ENCODE data around the gene TM9SF1.

Gene TM9SF1

GRCh38 chr14:24160850-24161804 lies 34.1 kb downstream of the TM9SF1 start, which contains the start of gene IRF9:
Gene IRF9 (plus strand): TSS chr14:24161265. CDS start chr14:24162145, 880 bp downstream.
- H2AFZ ChIP-seq (ENCODE audit: low read depth, low read length): peak within 1 kb of the TSS; percentile 65
- H4K20me1 ChIP-seq (ENCODE audit: insufficient read depth, low read length): no peaks in the 10 kb centered on the region
- no peak for TF ChIP-seq EZH2 (IDR thresholded peaks at IDR 0.05; ENCODE audit: borderline replicate concordance, low read depth, low read length, severe bottlenecking)
- TF ChIP-seq, protein P1, sequence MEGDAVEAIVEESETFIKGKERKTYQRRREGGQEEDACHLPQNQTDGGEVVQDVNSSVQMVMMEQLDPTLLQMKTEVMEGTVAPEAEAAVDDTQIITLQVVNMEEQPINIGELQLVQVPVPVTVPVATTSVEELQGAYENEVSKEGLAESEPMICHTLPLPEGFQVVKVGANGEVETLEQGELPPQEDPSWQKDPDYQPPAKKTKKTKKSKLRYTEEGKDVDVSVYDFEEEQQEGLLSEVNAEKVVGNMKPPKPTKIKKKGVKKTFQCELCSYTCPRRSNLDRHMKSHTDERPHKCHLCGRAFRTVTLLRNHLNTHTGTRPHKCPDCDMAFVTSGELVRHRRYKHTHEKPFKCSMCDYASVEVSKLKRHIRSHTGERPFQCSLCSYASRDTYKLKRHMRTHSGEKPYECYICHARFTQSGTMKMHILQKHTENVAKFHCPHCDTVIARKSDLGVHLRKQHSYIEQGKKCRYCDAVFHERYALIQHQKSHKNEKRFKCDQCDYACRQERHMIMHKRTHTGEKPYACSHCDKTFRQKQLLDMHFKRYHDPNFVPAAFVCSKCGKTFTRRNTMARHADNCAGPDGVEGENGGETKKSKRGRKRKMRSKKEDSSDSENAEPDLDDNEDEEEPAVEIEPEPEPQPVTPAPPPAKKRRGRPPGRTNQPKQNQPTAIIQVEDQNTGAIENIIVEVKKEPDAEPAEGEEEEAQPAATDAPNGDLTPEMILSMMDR (IDR thresholded peaks at IDR 0.05; ENCODE audit: borderline replicate concordance, extremely low read depth, low read length, poor library complexity, severe bottlenecking): peak; percentile 100
- peak; percentile 98 for DNase-seq
- peaks cover 9% of the 10 kb centered on the region for H3K79me2 ChIP-seq (ENCODE audit: insufficient read depth, low read length)
- H3K9ac ChIP-seq (ENCODE audit: low read depth, low read length): peak within 1 kb of the TSS; percentile 61
- H3K4me2 ChIP-seq (ENCODE audit: insufficient read depth, low read length): peak within 1 kb of the TSS; percentile 79
- no peaks in the 10 kb centered on the region for H3K9me3 ChIP-seq (ENCODE audit: insufficient read depth, low read length, severe bottlenecking)
- ATAC-seq (ENCODE audit: insufficient read depth, low read depth): peak; percentile 91
- no peaks in the 10 kb centered on the region for H3K27me3 ChIP-seq (ENCODE audit: insufficient read depth, low read length, poor library complexity)
- peak within 1 kb of the TSS; percentile 78 for H3K27ac ChIP-seq (ENCODE audit: low read length)
- peaks cover 77% of the 10 kb centered on the region for H3K36me3 ChIP-seq (ENCODE audit: insufficient read depth, low read length)
- peak within 1 kb of the TSS; percentile 24 to 61; a peak in 3 of 4 replicates for H3K4me3 ChIP-seq (ENCODE audit: low read depth in 1 of 2, low read length in 2 of 2)
- H3K4me1 ChIP-seq (ENCODE audit: insufficient read depth, low read length): peaks cover 23% of the 10 kb centered on the region

- DNase-seq (no peak), ATAC-seq (ENCODE audit: insufficient read depth, low read depth) (no peak)
- TF ChIP-seq, protein P1 (IDR thresholded peaks at IDR 0.05; ENCODE audit: borderline replicate concordance, extremely low read depth, low read length, poor library complexity, severe bottlenecking): no peak
- TF ChIP-seq EZH2 (IDR thresholded peaks at IDR 0.05; ENCODE audit: borderline replicate concordance, low read depth, low read length, severe bottlenecking): no peak
- H3K79me2 ChIP-seq (ENCODE audit: insufficient read depth, low read length): peaks cover 9% of the 10 kb centered on the region
- peak overlapping the region; percentile 58 for H3K27ac ChIP-seq (ENCODE audit: low read length)
- H3K4me2 ChIP-seq (ENCODE audit: insufficient read depth, low read length): peak overlapping the region; percentile 23; the same call in 1 of the 2 replicates
- no peak overlapping the region for H2AFZ ChIP-seq (ENCODE audit: low read depth, low read length)
- no peaks in the 10 kb centered on the region for H4K20me1 ChIP-seq (ENCODE audit: insufficient read depth, low read length)
- H3K27me3 ChIP-seq (ENCODE audit: insufficient read depth, low read length, poor library complexity): no peaks in the 10 kb centered on the region
- peaks cover 23% of the 10 kb centered on the region for H3K4me1 ChIP-seq (ENCODE audit: insufficient read depth, low read length)
- H3K9me3 ChIP-seq (ENCODE audit: insufficient read depth, low read length, severe bottlenecking): no peaks in the 10 kb centered on the region
- peaks cover 77% of the 10 kb centered on the region for H3K36me3 ChIP-seq (ENCODE audit: insufficient read depth, low read length)
- no peak overlapping the region for H3K4me3 ChIP-seq (ENCODE audit: low read depth in 1 of 2, low read length in 2 of 2)
- peak overlapping the region; percentile 12; the same call in 1 of the 2 replicates for H3K9ac ChIP-seq (ENCODE audit: low read depth, low read length)
Measured at GRCh38 chr14:24160499-24160849, 34.8 kb downstream of the TM9SF1 start.

DNA sequence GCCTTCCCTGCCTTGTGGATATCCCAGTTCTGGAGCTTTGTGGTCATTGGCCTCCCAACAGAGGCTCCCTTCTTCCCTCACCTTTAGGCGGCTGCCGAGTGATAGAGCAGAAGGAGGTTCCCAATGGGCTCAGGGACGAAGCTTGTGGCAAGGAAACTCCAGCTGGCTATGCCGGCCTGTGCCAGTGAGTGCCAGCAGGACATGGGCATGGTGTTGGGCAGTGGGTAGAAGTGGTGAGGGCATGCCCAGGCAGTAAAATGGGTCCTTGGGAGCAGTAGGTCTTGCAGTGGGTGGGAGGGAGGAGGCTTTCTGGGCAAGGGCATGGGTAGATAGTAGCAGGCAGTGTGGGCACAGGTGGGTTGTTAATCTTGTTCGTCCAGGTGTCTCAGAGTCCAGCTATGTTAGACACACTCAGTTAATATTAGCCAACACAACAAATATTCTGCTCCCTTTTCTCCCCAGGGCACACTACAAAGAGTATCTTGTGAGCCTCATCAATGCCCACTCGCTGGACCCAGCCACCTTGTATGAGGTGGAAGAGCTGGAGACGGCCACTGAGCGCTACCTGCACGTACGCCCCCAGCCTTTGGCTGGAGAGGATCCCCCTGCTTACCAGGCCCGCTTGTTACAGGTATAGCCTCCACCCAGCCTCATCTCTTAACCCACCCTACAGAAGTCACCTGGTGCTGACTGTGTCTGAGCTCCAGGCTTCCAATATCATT lies 35.3 kb downstream of the TM9SF1 start:
- Histone ChIP-seq H3K27me3 (ENCODE audit: insufficient read depth, low read length, poor library complexity) (no peaks in the 10 kb centered on the region), H3K27ac (ENCODE audit: low read length) (peak overlapping the region; percentile 58; the same call in 1 of the 2 replicates), H4K20me1 (ENCODE audit: insufficient read depth, low read length) (no peaks in the 10 kb centered on the region), H3K79me2 (ENCODE audit: insufficient read depth, low read length) (peaks cover 9% of the 10 kb centered on the region), H3K9me3 (ENCODE audit: insufficient read depth, low read length, severe bottlenecking) (no peaks in the 10 kb centered on the region), H3K4me3 (ENCODE audit: low read depth in 1 of 2, low read length in 2 of 2) (no peak overlapping the region), H3K4me2 (ENCODE audit: insufficient read depth, low read length) (no peak overlapping the region), H2AFZ (ENCODE audit: low read depth, low read length) (no peak overlapping the region), H3K36me3 (ENCODE audit: insufficient read depth, low read length) (peaks cover 77% of the 10 kb centered on the region), H3K4me1 (ENCODE audit: insufficient read depth, low read length) (peaks cover 23% of the 10 kb centered on the region), H3K9ac (ENCODE audit: low read depth, low read length) (no peak overlapping the region)
- ATAC-seq (ENCODE audit: insufficient read depth, low read depth): no peak
- TF ChIP-seq, protein P1 (IDR thresholded peaks at IDR 0.05; ENCODE audit: borderline replicate concordance, extremely low read depth, low read length, poor library complexity, severe bottlenecking): no peak
- no peak for TF ChIP-seq EZH2 (IDR thresholded peaks at IDR 0.05; ENCODE audit: borderline replicate concordance, low read depth, low read length, severe bottlenecking)
- no peak for DNase-seq
